ENCODE results near the gene ZNF837.
"Not testable (repeated sequence)": the region's sequence is repeated elsewhere in the genome, so short reads cannot be mapped to it uniquely, and the experiment has no call there.

ZNF837 gene

GRCh38 chr19:58386576-58387337 is 5.9 kb upstream of the ZNF837 start, which contains the start of gene RPS5:
RPS5 (plus strand) TSS chr19:58387269; CDS start chr19:58388138, 869 bp downstream.
- Histone ChIP-seq H3K27ac (ENCODE audit: low read depth, low read length) (peak within 1 kb of the TSS; percentile 92), H3K9ac (ENCODE audit: low read length in 5 of 5) (peak within 1 kb of the TSS; percentile 63 to 90 (median 78)), H3K36me3 (ENCODE audit: control insufficient read depth in 5 of 5, insufficient read depth in 5 of 5, low read length in 5 of 5) (peaks cover 6 to 27% (median 17%) of the 10 kb centered on the region in 5 donors), H3K4me1 (ENCODE audit: control insufficient read depth in 5 of 5, insufficient read depth in 5 of 5, low read length in 5 of 5) (peaks cover 9 to 40% (median 30%) of the 10 kb centered on the region in 5 donors), H3K27me3 (ENCODE audit: control insufficient read depth in 5 of 5, insufficient read depth in 4 of 5, low read length in 5 of 5) (no peaks in the 10 kb centered on the region), H3K4me3 (ENCODE audit: low read depth in 1 of 5, low read length in 5 of 5) (peak within 1 kb of the TSS; percentile 73 to 87 (median 85)), H3K9me3 (ENCODE audit: control insufficient read depth in 5 of 5, low read length in 5 of 5) (no peaks in the 10 kb centered on the region)

- peak overlapping the region; percentile 69 to 87 (median 77) for H3K4me3 ChIP-seq (ENCODE audit: low read depth in 1 of 5, low read length in 5 of 5)
- peaks cover 9 to 46% (median 36%) of the 10 kb centered on the region in 5 donors for H3K4me1 ChIP-seq (ENCODE audit: control insufficient read depth in 5 of 5, insufficient read depth in 5 of 5, low read length in 5 of 5)
- H3K36me3 ChIP-seq (ENCODE audit: control insufficient read depth in 5 of 5, insufficient read depth in 5 of 5, low read length in 5 of 5), result peaks cover 6 to 20% (median 14%) of the 10 kb centered on the region in 5 donors
These were observed 5.2 kb upstream of the ZNF837 start for GRCh38 chr19:58385891-58386575.

GRCh38 chr19:58385313-58385890 is 4.6 kb upstream of the ZNF837 start:
- Histone ChIP-seq H3K27ac (ENCODE audit: low read depth, low read length) (peak overlapping the region; percentile 92), H3K4me1 (ENCODE audit: control insufficient read depth in 5 of 5, insufficient read depth in 5 of 5, low read length in 5 of 5) (peaks cover 9 to 45% (median 38%) of the 10 kb centered on the region in 5 donors), H3K4me3 (ENCODE audit: low read depth in 1 of 5, low read length in 5 of 5) (peak overlapping the region; percentile 69 to 87 (median 77))

More at GRCh38 chr19:58385891-58386575, 5.2 kb upstream of the ZNF837 start:
- Histone ChIP-seq H3K9ac (ENCODE audit: low read length in 5 of 5) (peak overlapping the region; percentile 63 to 90 (median 78)), H3K9me3 (ENCODE audit: control insufficient read depth in 5 of 5, low read length in 5 of 5) (no peaks in the 10 kb centered on the region), H3K27ac (ENCODE audit: low read depth, low read length) (peak overlapping the region; percentile 92), H3K27me3 (ENCODE audit: control insufficient read depth in 5 of 5, insufficient read depth in 4 of 5, low read length in 5 of 5) (no peaks in the 10 kb centered on the region)

GRCh38 chr19:58382997-58383603 is 2.3 kb upstream of the ZNF837 start:
- H3K4me3 ChIP-seq (ENCODE audit: low read depth in 1 of 5, low read length in 5 of 5), result no peak overlapping the region
- peaks cover 0 to 2% (median under 1%) of the 10 kb centered on the region in 5 donors for H3K36me3 ChIP-seq (ENCODE audit: control insufficient read depth in 5 of 5, insufficient read depth in 5 of 5, low read length in 5 of 5)
- H3K27ac ChIP-seq (ENCODE audit: low read depth, low read length), result no peak overlapping the region
- peaks cover 16 to 52% (median 46%) of the 10 kb centered on the region in 5 donors for H3K4me1 ChIP-seq (ENCODE audit: control insufficient read depth in 5 of 5, insufficient read depth in 5 of 5, low read length in 5 of 5)
- no peaks in the 10 kb centered on the region for H3K9me3 ChIP-seq (ENCODE audit: control insufficient read depth in 5 of 5, low read length in 5 of 5)
- H3K9ac ChIP-seq (ENCODE audit: low read length in 5 of 5), result no peak overlapping the region
- no peaks in the 10 kb centered on the region for H3K27me3 ChIP-seq (ENCODE audit: control insufficient read depth in 5 of 5, insufficient read depth in 4 of 5, low read length in 5 of 5)

More at GRCh38 chr19:58385313-58385890, 4.6 kb upstream of the ZNF837 start:
- H3K27me3 ChIP-seq (ENCODE audit: control insufficient read depth in 5 of 5, insufficient read depth in 4 of 5, low read length in 5 of 5), result no peaks in the 10 kb centered on the region
- H3K36me3 ChIP-seq (ENCODE audit: control insufficient read depth in 5 of 5, insufficient read depth in 5 of 5, low read length in 5 of 5), result peaks cover 3 to 15% (median 8%) of the 10 kb centered on the region in 5 donors
- H3K9ac ChIP-seq (ENCODE audit: low read length in 5 of 5), result peak overlapping the region in 4 of 5 donors; percentile 72 to 90 (median 82)
- no peaks in the 10 kb centered on the region for H3K9me3 ChIP-seq (ENCODE audit: control insufficient read depth in 5 of 5, low read length in 5 of 5)

- peaks cover 11 to 40% (median 38%) of the 10 kb centered on the region in 5 donors for H3K4me1 ChIP-seq (ENCODE audit: control insufficient read depth in 5 of 5, insufficient read depth in 5 of 5, low read length in 5 of 5)
- H3K9me3 ChIP-seq (ENCODE audit: control insufficient read depth in 5 of 5, low read length in 5 of 5), result no peaks in the 10 kb centered on the region
- H3K9ac ChIP-seq (ENCODE audit: low read length in 5 of 5), result peak overlapping the region in 4 of 5 donors; percentile 46 to 89 (median 71)
- H3K36me3 ChIP-seq (ENCODE audit: control insufficient read depth in 5 of 5, insufficient read depth in 5 of 5, low read length in 5 of 5), result no peaks in the 10 kb centered on the region
- no peaks in the 10 kb centered on the region for H3K27me3 ChIP-seq (ENCODE audit: control insufficient read depth in 5 of 5, insufficient read depth in 4 of 5, low read length in 5 of 5)
- H3K4me3 ChIP-seq (ENCODE audit: low read depth in 1 of 5, low read length in 5 of 5), result peak overlapping the region; percentile 76 to 91 (median 83)
- H3K27ac ChIP-seq (ENCODE audit: low read depth, low read length), result peak overlapping the region; percentile 85
These were observed 806 bp upstream of the ZNF837 start for GRCh38 chr19:58381460-58382212.

GRCh38 chr19:58380037-58380661 is 681 bp downstream of the ZNF837 start:
- H3K27ac ChIP-seq (ENCODE audit: low read depth, low read length), result peak overlapping the region; percentile 85
- H3K36me3 ChIP-seq (ENCODE audit: control insufficient read depth in 5 of 5, insufficient read depth in 5 of 5, low read length in 5 of 5), result no peaks in the 10 kb centered on the region
- no peaks in the 10 kb centered on the region for H3K9me3 ChIP-seq (ENCODE audit: control insufficient read depth in 5 of 5, low read length in 5 of 5)
- peaks cover 7 to 26% (median 24%) of the 10 kb centered on the region in 5 donors for H3K4me1 ChIP-seq (ENCODE audit: control insufficient read depth in 5 of 5, insufficient read depth in 5 of 5, low read length in 5 of 5)
- H3K27me3 ChIP-seq (ENCODE audit: control insufficient read depth in 5 of 5, insufficient read depth in 4 of 5, low read length in 5 of 5), result no peaks in the 10 kb centered on the region
- H3K9ac ChIP-seq (ENCODE audit: low read length in 5 of 5), result peak overlapping the region; percentile 3 to 89 (median 78)
- peak overlapping the region; percentile 76 to 89 (median 83) for H3K4me3 ChIP-seq (ENCODE audit: low read depth in 1 of 5, low read length in 5 of 5)

- no peak overlapping the region for H3K27ac ChIP-seq (ENCODE audit: low read depth, low read length)
- no peaks in the 10 kb centered on the region for H3K36me3 ChIP-seq (ENCODE audit: control insufficient read depth in 5 of 5, insufficient read depth in 5 of 5, low read length in 5 of 5)
- no peaks in the 10 kb centered on the region for H3K9me3 ChIP-seq (ENCODE audit: control insufficient read depth in 5 of 5, low read length in 5 of 5)
- peaks cover 7 to 26% (median 24%) of the 10 kb centered on the region in 5 donors for H3K4me1 ChIP-seq (ENCODE audit: control insufficient read depth in 5 of 5, insufficient read depth in 5 of 5, low read length in 5 of 5)
- no peaks in the 10 kb centered on the region for H3K27me3 ChIP-seq (ENCODE audit: control insufficient read depth in 5 of 5, insufficient read depth in 4 of 5, low read length in 5 of 5)
- H3K4me3 ChIP-seq (ENCODE audit: low read depth in 1 of 5, low read length in 5 of 5), result no peak overlapping the region
- H3K9ac ChIP-seq (ENCODE audit: low read length in 5 of 5), result no peak overlapping the region
These were observed 1.6 kb downstream of the ZNF837 start for GRCh38 chr19:58379246-58379645.

- peaks cover 7 to 24% (median 19%) of the 10 kb centered on the region in 5 donors for H3K4me1 ChIP-seq (ENCODE audit: control insufficient read depth in 5 of 5, insufficient read depth in 5 of 5, low read length in 5 of 5)
- H3K27me3 ChIP-seq (ENCODE audit: control insufficient read depth in 5 of 5, insufficient read depth in 4 of 5, low read length in 5 of 5); H3K4me3 ChIP-seq (ENCODE audit: low read depth in 1 of 5, low read length in 5 of 5); H3K27ac ChIP-seq (ENCODE audit: low read depth, low read length); H3K9ac ChIP-seq (ENCODE audit: low read length in 5 of 5); H3K9me3 ChIP-seq (ENCODE audit: control insufficient read depth in 5 of 5, low read length in 5 of 5); H3K36me3 ChIP-seq (ENCODE audit: control insufficient read depth in 5 of 5, insufficient read depth in 5 of 5, low read length in 5 of 5): not testable (repeated sequence)
These were observed 4.1 kb downstream of the ZNF837 start for GRCh38 chr19:58376724-58377123.

GRCh38 chr19:58374200-58374599 is 6.6 kb downstream of the ZNF837 start:
- H3K36me3 ChIP-seq (ENCODE audit: control insufficient read depth in 5 of 5, insufficient read depth in 5 of 5, low read length in 5 of 5), result no peaks in the 10 kb centered on the region
- no peaks in the 10 kb centered on the region for H3K27me3 ChIP-seq (ENCODE audit: control insufficient read depth in 5 of 5, insufficient read depth in 4 of 5, low read length in 5 of 5)
- no peak overlapping the region for H3K4me3 ChIP-seq (ENCODE audit: low read depth in 1 of 5, low read length in 5 of 5)
- peaks cover 0 to 4% (median 0%) of the 10 kb centered on the region in 5 donors for H3K4me1 ChIP-seq (ENCODE audit: control insufficient read depth in 5 of 5, insufficient read depth in 5 of 5, low read length in 5 of 5)
- no peaks in the 10 kb centered on the region for H3K9me3 ChIP-seq (ENCODE audit: control insufficient read depth in 5 of 5, low read length in 5 of 5)
- no peak overlapping the region for H3K27ac ChIP-seq (ENCODE audit: low read depth, low read length)
- no peak overlapping the region for H3K9ac ChIP-seq (ENCODE audit: low read length in 5 of 5)

Measured in subcutaneous abdominal adipose tissue (tissue), 5 donors.